Measurements from ENCODE around the gene RGS14.
"Not testable (repeated sequence)": the region's sequence is repeated elsewhere in the genome, so short reads cannot be mapped to it uniquely, and the experiment has no call there.

Gene RGS14

DNA sequence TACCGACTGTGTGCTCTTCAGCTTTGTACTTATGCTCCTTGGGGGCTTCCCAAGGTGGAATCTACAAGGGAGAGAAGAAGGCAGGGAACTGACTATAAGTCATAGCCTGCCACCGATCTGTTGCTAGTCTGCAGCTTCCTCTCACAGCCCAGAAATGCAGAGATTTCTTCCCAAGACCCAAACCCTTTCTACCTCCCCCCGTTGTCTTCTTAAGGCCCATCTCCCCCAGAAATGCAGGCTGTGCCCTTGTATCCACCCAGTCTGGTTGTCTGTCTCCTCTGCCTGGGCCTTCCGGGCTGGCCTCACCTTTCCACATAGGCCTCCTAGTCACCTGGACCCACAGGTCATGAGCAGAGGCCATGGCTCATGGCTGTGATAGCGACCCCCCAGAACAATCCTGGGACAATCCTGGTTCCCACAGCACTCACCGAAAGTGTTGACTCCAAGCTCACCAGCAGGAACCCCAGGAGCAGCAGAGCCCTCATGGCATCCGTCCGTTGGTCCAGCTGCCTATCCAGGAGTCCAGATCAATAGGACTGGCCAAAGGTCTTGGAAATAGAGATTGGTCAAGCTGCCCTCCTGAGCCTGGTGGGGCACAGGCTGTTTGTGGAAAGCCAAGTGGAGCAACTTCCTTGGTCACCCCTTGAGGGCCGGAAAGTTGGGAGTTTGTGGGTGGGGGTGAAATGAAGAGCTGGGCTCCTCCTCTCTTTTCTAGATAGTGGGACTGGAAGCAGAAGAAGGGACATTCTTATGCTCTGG, 51.5 kb downstream of the RGS14 start, which contains the start of gene F12:
F12 (minus strand) TSS at position 522 of the 759 bp plus-strand sequence; CDS start at position 485, 37 bp downstream.
- no peak for DNase-seq

- no peak for DNase-seq
These were observed 52.9 kb downstream of the RGS14 start for GRCh38 chr5:177410575-177410974.

DNA sequence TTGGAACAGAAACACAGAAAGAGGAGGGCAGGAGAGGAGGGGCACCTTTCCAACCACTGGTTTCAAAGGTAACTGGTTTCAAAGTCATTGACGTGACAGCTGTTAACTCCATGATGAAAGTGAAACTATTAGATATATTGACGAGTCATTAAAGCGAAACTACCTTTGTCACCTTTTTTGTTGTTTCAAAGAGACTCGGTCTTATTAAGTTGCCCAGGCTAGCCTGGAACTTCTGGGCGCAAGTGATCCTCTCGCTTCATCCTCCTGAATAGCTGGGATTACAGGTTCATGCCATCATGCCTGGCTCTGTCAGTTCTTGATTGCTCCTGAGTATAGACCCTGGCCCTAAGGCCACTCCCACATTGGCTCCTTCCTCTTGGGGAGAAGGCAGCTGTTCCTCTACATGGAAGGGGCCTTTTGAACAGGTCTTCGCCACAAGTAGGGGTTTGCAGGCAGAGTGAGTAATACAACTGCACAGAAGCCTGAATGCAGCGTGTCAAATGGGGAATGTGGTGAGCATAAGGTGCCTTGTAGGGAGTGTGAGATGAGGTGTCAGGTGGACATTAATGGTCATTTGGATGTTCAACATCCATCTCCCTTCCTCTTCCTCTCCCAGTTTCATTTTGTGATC, 55.0 kb downstream of the RGS14 start:
- DNase-seq: no peak

GRCh38 chr5:177414481-177414880, 56.8 kb downstream of the RGS14 start:
- no peak for DNase-seq

DNA sequence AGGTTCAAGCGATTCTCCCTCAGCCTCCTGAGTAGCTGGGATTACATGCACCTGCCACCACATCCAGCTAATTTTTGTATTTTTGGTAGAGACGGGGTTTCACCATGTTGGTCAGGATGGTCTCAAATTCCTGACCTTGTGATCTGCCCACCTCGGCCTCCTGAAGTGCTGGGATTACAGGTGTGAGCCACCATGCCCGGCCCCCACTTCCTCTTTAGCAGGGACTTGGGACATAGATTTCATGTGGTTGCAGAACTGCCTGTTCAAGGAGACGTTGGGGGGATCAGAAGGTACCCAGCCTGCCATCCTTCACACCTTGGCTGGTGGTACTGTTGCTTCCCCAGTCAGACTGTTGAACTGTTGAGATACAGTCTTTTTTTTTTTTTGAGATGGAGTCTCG, 59.4 kb downstream of the RGS14 start:
- DNase-seq: not testable (repeated sequence)

- DNase-seq: no peak
These were observed 61.3 kb downstream of the RGS14 start for GRCh38 chr5:177419046-177419445.

DNA sequence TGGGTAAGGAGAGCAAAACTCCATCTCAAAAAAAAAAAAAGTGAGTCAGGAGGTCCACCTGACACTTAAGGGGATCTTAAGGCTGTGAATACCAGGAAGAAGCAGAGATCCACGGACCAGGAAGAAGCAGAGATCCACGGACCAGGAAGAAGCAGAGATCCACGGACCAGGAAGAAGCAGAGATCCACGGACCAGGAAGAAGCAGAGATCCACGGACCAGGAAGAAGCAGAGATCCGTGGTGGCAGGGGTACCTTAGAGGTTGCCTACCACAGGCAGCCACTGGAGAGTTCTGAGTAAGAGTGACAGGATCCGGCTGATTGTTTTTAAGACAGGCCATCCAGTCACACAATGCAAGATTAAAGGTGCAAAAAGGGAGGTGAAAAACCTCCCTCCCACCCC, 62.7 kb downstream of the RGS14 start:
- not testable (repeated sequence) for DNase-seq

DNA sequence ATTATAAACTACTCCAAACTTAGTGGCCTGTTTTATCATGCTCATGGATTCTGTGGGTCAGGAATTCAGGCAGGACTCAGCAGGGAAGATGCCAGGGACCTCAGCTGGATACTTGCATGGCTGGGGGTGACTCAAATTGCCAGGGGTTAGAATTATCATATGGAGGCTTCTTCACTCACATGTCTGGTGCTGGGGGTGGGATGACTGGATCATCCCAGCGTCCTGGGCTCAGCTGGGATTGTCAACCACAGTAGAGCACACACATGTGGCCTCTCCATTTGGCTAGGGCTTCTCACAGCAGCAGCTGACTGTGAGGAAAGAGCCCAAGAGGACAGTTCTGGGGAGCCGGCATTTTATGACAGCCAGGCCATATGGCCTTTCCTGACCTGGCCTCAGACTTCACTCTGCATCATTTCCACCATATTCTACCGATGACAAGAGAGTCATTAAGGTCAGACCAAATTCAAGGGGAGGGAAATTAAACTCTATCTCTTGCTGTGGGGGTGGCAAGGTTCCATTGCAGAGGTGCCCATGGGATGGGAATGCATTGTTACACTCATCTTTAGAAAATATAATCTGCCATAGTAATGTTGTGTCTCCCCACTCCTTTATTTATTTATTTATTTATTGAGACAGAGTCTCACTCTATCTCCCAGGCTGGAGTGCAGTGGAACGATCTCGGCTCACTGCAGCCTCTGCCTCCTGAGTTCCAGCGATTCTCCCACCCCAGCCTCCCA, 63.5 kb downstream of the RGS14 start:
- DNase-seq: no peak
